Activated naive CD4-positive, alpha-beta T cell treated with anti-CD3 and anti-CD28 coated beads for 36 hours (primary cell): ENCODE results near the gene CNTD1. TPM values are rescaled to one million over a fixed set of nuclear protein-coding genes. Genes with fewer than 3 reads are reported as not detected.
"Not testable (repeated sequence)": the region's sequence is repeated elsewhere in the genome, so short reads cannot be mapped to it uniquely, and the experiment has no call there.

Source experiments
- CTCF ChIA-PET: fragments of 350-600 bp; sonication (Branson Sonifier 250); formaldehyde crosslinking; loops from one replicate; lab custom pipeline; 2021; ENCODE audit warnings: antibody characterized with exemption; lab: Charles Lee
- DNase-seq: peaks from one replicate; pipeline ENCODE4 v3.0.0-alpha.2; 2020
- H3K27ac Mint-ChIP-seq: one replicate; pipeline ENCODE4 v1.8.0; 2021; ENCODE audit warnings: mild to moderate bottlenecking, mixed read lengths
- H3K27me3 Mint-ChIP-seq: one replicate; pipeline ENCODE4 v1.8.0; 2021; ENCODE audit warnings: low read depth, mixed read lengths
- H3K36me3 Mint-ChIP-seq: one replicate; pipeline ENCODE4 v1.8.0; 2021; ENCODE audit warnings: low read depth, mixed read lengths
- H3K4me1 Mint-ChIP-seq: one replicate; pipeline ENCODE4 v1.8.0; 2021; ENCODE audit warnings: low read depth, mixed read lengths
- H3K4me3 Mint-ChIP-seq: one replicate; pipeline ENCODE4 v1.8.0; 2021; ENCODE audit warnings: mild to moderate bottlenecking, moderate library complexity, mixed read lengths
- H3K9me3 Mint-ChIP-seq: one replicate; pipeline ENCODE4 v1.8.0; 2021; ENCODE audit warnings: mixed read lengths
- intact Hi-C: fragments of 100-400 bp; cut with micrococcal nuclease; formaldehyde crosslinking; loops from one replicate; pipeline ENCODE4 v1.15.1; 2023
- total RNA-seq, 2 experiments: library from RNA; stranded (reverse); gene quantifications; one replicate each; pipeline ENCODE4 v1.2.3, GENCODE V29; 2021

The CNTD1 gene
- total RNA-seq, 2 experiments from 2014 or later = not detected

GRCh38 chr17:42767512-42767911, 31.1 kb upstream of the CNTD1 start:
- Mint-ChIP-seq H3K27ac (no peak overlapping the region), H3K27me3 (peaks cover 21% of the 10 kb centered on the region), H3K9me3 (no peaks in the 10 kb centered on the region), H3K36me3 (no peaks in the 10 kb centered on the region), H3K4me3 (no peak overlapping the region), H3K4me1 (peaks cover 5% of the 10 kb centered on the region)
- CTCF ChIA-PET = interaction anchor here (0.9 kb wide), 1 partner anchor 189 kb away, joined by 4 read pairs; no protein-coding TSS in a partner anchor
- DNase-seq = no peak
- intact Hi-C loops = loop anchor here (10.0 kb wide), 1 partner anchor 63 kb away; no protein-coding TSS in a partner anchor

GRCh38 chr17:42768006-42768405, 30.7 kb upstream of the CNTD1 start:
- H3K27ac Mint-ChIP-seq, H3K36me3 Mint-ChIP-seq, DNase-seq, H3K4me3 Mint-ChIP-seq, H3K4me1 Mint-ChIP-seq, H3K9me3 Mint-ChIP-seq, CTCF ChIA-PET: not testable (repeated sequence)
- peaks cover 16% of the 10 kb centered on the region for H3K27me3 Mint-ChIP-seq
- intact Hi-C loops = loop anchor here (10.0 kb wide), 1 partner anchor 63 kb away; no protein-coding TSS in a partner anchor

- DNase-seq, H3K27me3 Mint-ChIP-seq, CTCF ChIA-PET, H3K4me3 Mint-ChIP-seq, H3K9me3 Mint-ChIP-seq, H3K27ac Mint-ChIP-seq: not testable (repeated sequence)
- intact Hi-C loops = loop anchor here (10.0 kb wide), 1 partner anchor 65 kb away; no protein-coding TSS in a partner anchor
- H3K36me3 Mint-ChIP-seq = peaks cover 10% of the 10 kb centered on the region
- peaks cover 25% of the 10 kb centered on the region for H3K4me1 Mint-ChIP-seq
Measured at GRCh38 chr17:42769964-42770363, 28.7 kb upstream of the CNTD1 start.

GRCh38 chr17:42772945-42773289, 25.7 kb upstream of the CNTD1 start:
- peak overlapping the region; percentile 99 for H3K4me3 Mint-ChIP-seq

GRCh38 chr17:42773290-42774035, 25.2 kb upstream of the CNTD1 start, which contains the start of gene VPS25:
Gene VPS25, plus strand, starts transcription at chr17:42773449. Its CDS starts 27 bp downstream, at chr17:42773476.
- H3K9me3 Mint-ChIP-seq = no peaks in the 10 kb centered on the region
- peaks cover 25% of the 10 kb centered on the region for H3K4me1 Mint-ChIP-seq
- no peaks in the 10 kb centered on the region for H3K27me3 Mint-ChIP-seq
- H3K27ac Mint-ChIP-seq = peak within 1 kb of the TSS; percentile 92
- peaks cover 30% of the 10 kb centered on the region for H3K36me3 Mint-ChIP-seq
- CTCF ChIA-PET = interaction anchor here (0.6 to 2.5 kb wide), 8 partner anchors 10 to 195 kb away, joined by 3 to 11 read pairs (median 6); partner anchors contain the start of genes BECN1, PSMC3IP and RAMP2
- peak within 1 kb of the TSS; percentile 99 for H3K4me3 Mint-ChIP-seq
- DNase-seq = peak; percentile 84
- intact Hi-C loops = no loop called here

More at GRCh38 chr17:42772945-42773289, 25.7 kb upstream of the CNTD1 start:
- peaks cover 25% of the 10 kb centered on the region for H3K4me1 Mint-ChIP-seq
- peak overlapping the region; percentile 92 for H3K27ac Mint-ChIP-seq
- no peaks in the 10 kb centered on the region for H3K27me3 Mint-ChIP-seq
- peaks cover 29% of the 10 kb centered on the region for H3K36me3 Mint-ChIP-seq
- CTCF ChIA-PET = interaction anchor here (1.0 to 2.5 kb wide), 6 partner anchors 9 to 195 kb away, joined by 3 to 11 read pairs (median 8); partner anchors contain the start of genes PSMC3IP and RAMP2
- DNase-seq = no peak
- intact Hi-C loops = no loop called here
- H3K9me3 Mint-ChIP-seq = no peaks in the 10 kb centered on the region

- Mint-ChIP-seq H3K4me1 (peaks cover 25% of the 10 kb centered on the region), H3K27me3 (no peaks in the 10 kb centered on the region), H3K4me3 (peak overlapping the region; percentile 99), H3K9me3 (no peaks in the 10 kb centered on the region), H3K27ac (peak overlapping the region; percentile 92), H3K36me3 (peaks cover 31% of the 10 kb centered on the region)
- no peak for DNase-seq
- CTCF ChIA-PET = interaction anchor here (0.6 to 2.5 kb wide), 6 partner anchors 11 to 196 kb away, joined by 3 to 11 read pairs (median 8); partner anchors contain the start of genes BECN1, PSMC3IP and RAMP2
- intact Hi-C loops = no loop called here
Measured at GRCh38 chr17:42774066-42774745, 24.5 kb upstream of the CNTD1 start.

- Mint-ChIP-seq H3K27ac (no peak overlapping the region), H3K36me3 (peaks cover 38% of the 10 kb centered on the region), H3K4me3 (no peak overlapping the region), H3K27me3 (no peaks in the 10 kb centered on the region), H3K9me3 (no peaks in the 10 kb centered on the region), H3K4me1 (peaks cover 25% of the 10 kb centered on the region)
- CTCF ChIA-PET = interaction anchor here (0.6 kb wide), 1 partner anchor 692 kb away, joined by 4 read pairs; no protein-coding TSS in a partner anchor
- intact Hi-C loops = no loop called here
- no peak for DNase-seq
Measured at GRCh38 chr17:42775534-42776098, 23.0 kb upstream of the CNTD1 start.

- Mint-ChIP-seq H3K4me3 (no peak overlapping the region), H3K4me1 (peaks cover 25% of the 10 kb centered on the region), H3K36me3 (peaks cover 35% of the 10 kb centered on the region), H3K27ac (no peak overlapping the region), H3K27me3 (peaks cover 25% of the 10 kb centered on the region), H3K9me3 (no peaks in the 10 kb centered on the region)
- DNase-seq = no peak
- intact Hi-C loops = no loop called here
- CTCF ChIA-PET = no interaction called here
Measured at GRCh38 chr17:42778570-42778969, 20.1 kb upstream of the CNTD1 start.

- Mint-ChIP-seq H3K27me3 (peaks cover 32% of the 10 kb centered on the region), H3K4me1 (peaks cover 21% of the 10 kb centered on the region), H3K9me3 (no peaks in the 10 kb centered on the region), H3K27ac (no peak overlapping the region), H3K4me3 (no peak overlapping the region), H3K36me3 (peaks cover 30% of the 10 kb centered on the region)
- no peak for DNase-seq
- intact Hi-C loops = no loop called here
- CTCF ChIA-PET = no interaction called here
Measured at GRCh38 chr17:42779304-42779935, 19.2 kb upstream of the CNTD1 start.

- H3K4me3 Mint-ChIP-seq = no peak within 1 kb of the TSS
- no peaks in the 10 kb centered on the region for H3K9me3 Mint-ChIP-seq
- H3K4me1 Mint-ChIP-seq = peaks cover 24% of the 10 kb centered on the region
- H3K27ac Mint-ChIP-seq = no peak within 1 kb of the TSS
- intact Hi-C loops = no loop called here
- no peak for DNase-seq
- H3K27me3 Mint-ChIP-seq = peaks cover 39% of the 10 kb centered on the region
- CTCF ChIA-PET = interaction anchor here (1.0 kb wide), 1 partner anchor 41 kb away, joined by 3 read pairs; no protein-coding TSS in a partner anchor
- H3K36me3 Mint-ChIP-seq = peaks cover 26% of the 10 kb centered on the region
Measured at GRCh38 chr17:42779936-42780850, 18.5 kb upstream of the CNTD1 start, which contains the start of gene WNK4. Gene WNK4, plus strand, starts transcription at chr17:42780610. Its CDS starts 89 bp downstream, at chr17:42780699.
